Smooth muscle cell of bladder (primary cell): ENCODE results near the gene PRH2. TPM values are rescaled to one million over a fixed set of nuclear protein-coding genes. Genes with fewer than 3 reads are reported as not detected.

Source experiments
- total RNA-seq: library from RNA; depleted of rRNA; stranded (reverse); fragments of >200 nt; gene quantifications from 2 replicates; pipeline ENCODE4 v1.2.3, GENCODE V29; 2014

PRH2 gene
- 0.14 and 0.18 TPM in 2 replicates for total RNA-seq

DNA sequence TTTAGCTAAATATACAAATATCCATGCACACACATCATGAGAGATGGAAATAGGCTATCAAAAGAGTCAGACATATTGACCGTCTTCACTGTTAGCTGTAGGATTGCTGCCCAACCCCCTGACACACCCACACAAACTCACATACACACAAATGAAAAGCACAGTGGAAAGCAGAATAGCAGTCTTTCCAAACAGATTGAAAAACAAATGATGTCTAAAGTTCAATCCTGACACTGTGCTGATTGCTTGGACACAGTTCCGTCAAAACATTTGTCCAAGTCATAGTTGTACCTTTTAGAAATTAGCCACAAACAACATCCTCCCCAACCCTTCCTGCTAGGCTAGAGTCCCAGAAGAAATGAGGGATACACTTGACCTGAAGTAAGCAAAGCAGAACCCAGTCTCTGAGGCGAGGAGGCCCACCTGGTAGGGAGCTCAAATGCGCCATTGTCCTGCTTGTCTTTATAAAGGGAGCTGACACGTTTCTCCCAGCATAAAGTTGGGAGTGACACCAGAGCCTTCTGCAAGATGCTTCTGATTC, at the start of gene PRH2:
Gene PRH2 (plus strand): TSS at position 491 of the 541 bp plus-strand sequence. CDS start 38 bp downstream, at position 529.

DNA sequence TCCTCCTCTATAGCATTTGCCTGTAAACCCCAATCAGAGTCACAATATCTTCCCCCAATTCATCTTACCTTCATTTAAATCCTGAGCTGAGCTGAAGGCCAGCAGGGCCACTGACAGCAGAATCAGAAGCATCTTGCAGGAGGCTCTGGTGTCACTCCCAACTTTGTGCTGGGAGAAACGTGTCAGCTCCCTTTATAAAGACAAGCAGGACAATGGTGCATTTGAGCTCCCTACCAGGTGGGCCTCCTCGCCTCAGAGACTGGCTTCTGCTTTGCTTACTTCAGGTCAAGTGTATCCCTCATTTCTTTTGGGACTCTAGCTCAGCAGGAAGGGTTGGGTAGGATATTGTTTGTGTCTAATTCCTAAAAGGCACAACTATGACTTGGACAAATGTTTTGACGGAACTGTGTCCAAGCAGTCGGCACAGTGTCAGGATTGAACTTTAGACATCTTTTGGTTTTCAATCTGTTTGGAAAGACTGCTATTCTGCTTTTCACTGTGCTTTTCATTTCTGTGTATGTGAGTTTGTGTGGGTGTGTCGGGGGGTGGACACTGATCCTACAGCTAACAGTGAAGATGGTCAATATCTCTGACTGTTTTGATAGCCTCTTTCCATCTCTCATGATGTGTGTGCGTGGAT, 44.8 kb upstream of the PRH2 start, which contains the start of gene PRH1:
Gene PRH1 (minus strand): TSS at position 170 of the 640 bp plus-strand sequence. CDS start 38 bp downstream, at position 132.

DNA sequence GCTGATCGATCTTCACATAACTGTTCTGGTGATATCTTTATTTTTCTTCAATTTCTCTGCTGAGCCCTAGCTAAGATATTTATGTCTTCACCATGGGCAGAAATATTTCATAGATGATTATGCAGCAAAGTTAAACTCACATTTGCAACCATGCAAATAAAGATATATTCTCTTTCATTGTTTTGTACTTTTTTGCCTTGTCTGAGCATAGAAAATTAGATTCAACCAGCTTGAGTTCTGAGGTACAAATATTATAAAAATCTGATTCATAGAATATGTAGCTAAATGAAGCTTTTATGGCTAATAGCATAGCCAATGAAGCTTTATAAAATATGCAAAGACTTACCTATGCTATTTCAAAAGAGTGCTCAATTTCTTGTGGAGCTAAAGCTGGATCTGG, 19.6 kb upstream of the PRH2 start, which contains the start of gene TAS2R13:
Gene TAS2R13 (minus strand): TSS at position 101 of the 400 bp plus-strand sequence. CDS start 264 bp downstream, outside the sequence.

DNA sequence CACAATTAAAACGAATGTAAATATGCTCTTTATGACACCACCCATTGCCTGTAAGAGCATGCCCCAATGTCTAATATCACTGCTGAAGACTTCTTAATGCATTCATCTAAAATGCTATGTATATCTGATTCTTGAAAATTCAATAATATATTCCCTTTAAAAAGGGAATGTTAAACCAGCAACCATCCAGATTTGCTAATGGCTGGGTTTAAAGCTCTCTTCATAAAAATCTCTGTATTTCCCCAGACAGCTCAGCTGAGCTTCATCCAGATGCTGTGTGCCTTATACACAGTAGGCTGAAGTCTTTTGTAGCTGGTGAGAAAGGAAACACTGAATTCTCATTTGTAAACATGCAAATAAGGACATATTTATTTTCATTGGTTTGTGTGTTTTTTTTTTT, 10.1 kb downstream of the PRH2 start, which contains the start of gene TAS2R14:
Gene TAS2R14 (minus strand): TSS at position 101 of the 400 bp plus-strand sequence. CDS start 56 bp downstream, at position 45.

Other genes starting within 250 kb of the PRH2 start
- 65.0 and 93.0 TPM in 2 replicates for gene YBX3, start 205.9 kb upstream of the PRH2 start, total RNA-seq
- not detected in 2 replicates for gene TAS2R7, start 126.6 kb upstream of the PRH2 start, total RNA-seq
- gene TAS2R8, start 122.0 kb upstream of the PRH2 start, total RNA-seq: not detected in 2 replicates
- gene TAS2R9, start 119.1 kb upstream of the PRH2 start, total RNA-seq: not detected in 2 replicates
- gene TAS2R10, start 102.9 kb upstream of the PRH2 start, total RNA-seq: 0.55 and 0.71 TPM in 2 replicates
- gene PRR4, start 79.8 kb upstream of the PRH2 start, total RNA-seq: 0.37 and 0.57 TPM in 2 replicates
- 11.2 and 16.6 TPM in 2 replicates for gene PRH1, start 45.0 kb upstream of the PRH2 start, total RNA-seq
- 0.65 and 0.85 TPM in 2 replicates for gene TAS2R13, start 19.7 kb upstream of the PRH2 start, total RNA-seq
- gene TAS2R14, start 10.0 kb downstream of the PRH2 start, total RNA-seq: 1.7 and 2.4 TPM in 2 replicates
- 2.1 and 2.4 TPM in 2 replicates for gene TAS2R50, start 57.7 kb downstream of the PRH2 start, total RNA-seq
- gene TAS2R20, start 69.1 kb downstream of the PRH2 start, total RNA-seq: 2.2 and 2.4 TPM in 2 replicates
- gene TAS2R19, start 93.4 kb downstream of the PRH2 start, total RNA-seq: 4.0 and 4.1 TPM in 2 replicates
- 2.4 and 3.7 TPM in 2 replicates for gene TAS2R31, start 102.2 kb downstream of the PRH2 start, total RNA-seq
- 1.3 and 1.8 TPM in 2 replicates for gene TAS2R46, start 133.1 kb downstream of the PRH2 start, total RNA-seq
- gene TAS2R43, start 163.1 kb downstream of the PRH2 start, total RNA-seq: 1.3 TPM in 1 of 2 replicates, not detected in the other
- 2.9 and 3.3 TPM in 2 replicates for gene TAS2R30, start 205.4 kb downstream of the PRH2 start, total RNA-seq
- 4.7 and 5.3 TPM in 2 replicates for gene SMIM10L1, start 242.0 kb downstream of the PRH2 start, total RNA-seq